HepG2 (cell line): Measurements from ENCODE around the gene PPME1. TPM values are rescaled to one million over a fixed set of nuclear protein-coding genes. Genes with fewer than 3 reads are reported as not detected.

Experiments used
- ATAC-seq: fragments of 200-7000 bp; cut with Tn5 transposase; 3 replicates; pipeline ENCODE4 v1.9.1; 2020; ENCODE audit warnings: mild to moderate bottlenecking, moderate library complexity
- BruUV-seq: library from RNA; stranded (reverse); fragments of 400-500 nt; replicated peaks from 2 replicates; lab custom pipeline; 2021; lab: Mats Ljungman, UMichigan
- CTCF ChIA-PET: fragments of 300-600 bp; formaldehyde crosslinking; extraction: SDS; loops from one replicate; lab custom pipeline; 2021; ENCODE audit warnings: low total read pairs, inconsistent platforms, low intra/inter-chr PET ratio; lab: Yijun Ruan, JAX
- POLR2A ChIA-PET: fragments of 350-600 bp; sonication (Branson Sonifier 250); formaldehyde crosslinking; loops from one replicate; lab custom pipeline; 2020; ENCODE audit warnings: antibody characterized with exemption, inconsistent platforms; lab: Yijun Ruan, JAX
- DNase-seq: peaks from one replicate; pipeline ENCODE4 v3.0.0-alpha.2; 2015; ENCODE audit warnings: low spot score
- FAIRE-seq: peaks from 3 replicates; lab custom pipeline; 2011; peaks lifted over from hg19 to GRCh38; lab: Jason Lieb, UNC
- H2AFZ ChIP-seq: one replicate; pipeline ENCODE4 v1.6.1; 2011; ENCODE audit warnings: low read length, inconsistent platforms
- H3K27ac ChIP-seq: fragments of 300-600 bp; 3 replicates; pipeline ENCODE4 v1.8.0; 2011; ENCODE audit warnings: mixed run types, mild to moderate bottlenecking, mixed read lengths, low read length, inconsistent platforms; ENCODE audit not compliant: insufficient read depth; ENCODE audit errors: extremely low read length
- H3K27me3 ChIP-seq, 2 experiments: fragments of 200-600 bp in 1 of 2; 2 replicates in 1 of 2; 3 replicates in 1 of 2; pipeline versions ENCODE4 v1.6.0 to v1.8.0; 2011; ENCODE audit warnings: low read length in 2 of 2, mild to moderate bottlenecking in 2 of 2, moderate library complexity in 2 of 2, inconsistent platforms in 1 of 2; ENCODE audit not compliant: insufficient read depth in 2 of 2, control insufficient read depth in 1 of 2
- H3K36me3 ChIP-seq, 2 experiments: fragments of 200-600 bp in 1 of 2; replicated peaks in 1 of 2; 2 replicates in 1 of 2; 3 replicates in 1 of 2; pipeline versions ENCODE4 v1.5.1 to v1.8.0; 2011; ENCODE audit warnings: low read length in 2 of 2, inconsistent platforms in 1 of 2; ENCODE audit not compliant: insufficient read depth in 2 of 2, control insufficient read depth in 1 of 2
- H3K4me1 ChIP-seq: 2 replicates; pipeline ENCODE4 v1.5.1; 2012; ENCODE audit warnings: low read length, inconsistent platforms; ENCODE audit not compliant: insufficient read depth
- H3K4me2 ChIP-seq: 2 replicates; pipeline ENCODE4 v1.6.0; 2011; ENCODE audit warnings: low read depth, low read length, inconsistent platforms
- H3K4me3 ChIP-seq, 3 experiments: fragments of 200-600 bp in 1 of 3; sonication (generic), shearing (Covaris generic) in 1 of 3; replicated peaks in 1 of 3; 2 replicates each; pipeline ENCODE4 v1.5.1; 2011 to 2016; ENCODE audit warnings: low read length in 3 of 3, inconsistent platforms in 2 of 3, low read depth in 2 of 3, mild to moderate bottlenecking in 2 of 3, control low read depth in 1 of 3, mixed read lengths in 1 of 3; ENCODE audit not compliant: insufficient read depth in 1 of 3
- H3K79me2 ChIP-seq: one replicate; pipeline ENCODE4 v1.6.1; 2011; ENCODE audit warnings: low read length, inconsistent platforms; ENCODE audit not compliant: insufficient read depth
- H3K9ac ChIP-seq: 2 replicates; pipeline ENCODE4 v1.6.0; 2011; ENCODE audit warnings: mild to moderate bottlenecking, low read depth, low read length, inconsistent platforms; ENCODE audit not compliant: insufficient read depth
- H3K9me3 ChIP-seq: 2 replicates; pipeline ENCODE4 v1.5.1; 2012; ENCODE audit warnings: mild to moderate bottlenecking, low read length
- H4K20me1 ChIP-seq: 2 replicates; pipeline ENCODE4 v1.6.0; 2011; ENCODE audit warnings: inconsistent platforms, mild to moderate bottlenecking, low read length, moderate library complexity; ENCODE audit not compliant: insufficient read depth
- CHD2 ChIP-seq: IDR thresholded peaks from 2 replicates; pipeline ENCODE4 v1.6.1; 2011; ENCODE audit warnings: low read depth, low read length, improper control_type of control experiment
- CHD4 ChIP-seq: fragments of 200-600 bp; sonication (generic); IDR thresholded peaks from 2 replicates; pipeline ENCODE4 v1.7.0; 2017; ENCODE audit warnings: mild to moderate bottlenecking, low read length, borderline replicate concordance
- HHEX ChIP-seq: IDR thresholded peaks from 2 replicates; pipeline ENCODE4 v1.6.1; 2016; ENCODE audit warnings: control low read depth
- MATR3 ChIP-seq: sonication (generic); formaldehyde crosslinking; IDR thresholded peaks from 2 replicates; pipeline ENCODE4 v1.4.0; 2020; ENCODE audit warnings: missing genetic modification reagents
- NR1H2 ChIP-seq: sonication (generic); formaldehyde crosslinking; IDR thresholded peaks from 2 replicates; pipeline ENCODE4 v1.8.1; 2022; ENCODE audit warnings: low read depth, missing genetic modification reagents, borderline replicate concordance
- PRPF4 ChIP-seq: fragments of 200-400 bp; formaldehyde crosslinking; IDR thresholded peaks from 2 replicates; pipeline ENCODE4 v1.6.1; 2016; ENCODE audit warnings: low read length, low read depth; ENCODE audit not compliant: poor library complexity, severe bottlenecking
- SMAD9 ChIP-seq: sonication (generic); formaldehyde crosslinking; IDR thresholded peaks from 2 replicates; pipeline ENCODE4 v1.5.1; 2020; ENCODE audit warnings: mild to moderate bottlenecking, missing genetic modification reagents
- ZHX1 ChIP-seq: sonication (generic); formaldehyde crosslinking; IDR thresholded peaks from 2 replicates; pipeline ENCODE4 v1.8.1; 2022; ENCODE audit warnings: low read depth, mild to moderate bottlenecking, missing genetic modification reagents
- ZNF350 ChIP-seq: sonication (generic); formaldehyde crosslinking; IDR thresholded peaks from 2 replicates; pipeline ENCODE4 v1.4.0; 2020; ENCODE audit warnings: mild to moderate bottlenecking, low read depth, missing genetic modification reagents, borderline replicate concordance
- ZNF704 ChIP-seq: sonication (generic); formaldehyde crosslinking; IDR thresholded peaks from 2 replicates; pipeline ENCODE4 v1.8.1; 2023; ENCODE audit warnings: mild to moderate bottlenecking, inconsistent platforms, moderate library complexity, missing genetic modification reagents, borderline replicate concordance
- ZNF788 ChIP-seq: sonication (generic); formaldehyde crosslinking; IDR thresholded peaks from 2 replicates; pipeline ENCODE4 v1.5.0; 2020; ENCODE audit warnings: mild to moderate bottlenecking, missing genetic modification reagents, borderline replicate concordance
- WGBS: methylation state at CpG from one replicate; pipeline ENCODE4 v1.1.6; 2017; ENCODE audit warnings: low lambda C conversion rate; 5-methylcytosine and 5-hydroxymethylcytosine counted together
- in situ Hi-C: cut with HindIII; loops from 2 replicates; pipeline ENCODE4 v1.10.0; 2017; ENCODE audit warnings: low pct_unique_long_range_greater_than_20kb; ENCODE audit not compliant: extremely low pct_ligation_motif_present
- intact Hi-C: fragments of 100-400 bp; cut with micrococcal nuclease; formaldehyde crosslinking; loops from one replicate; pipeline ENCODE4 v1.10.0; 2022; ENCODE audit not compliant: unreplicated experiment
- polyA plus RNA-seq, 8 experiments: library from polyadenylated mRNA; depleted of rRNA in 3 of 8; stranded (reverse) in 7 of 8; unstranded in 1 of 8; fragments of >200 nt; fragmentation: Illumina TruSeq in 4 of 8; extraction: Trizol in 4 of 8; gene quantifications; 2 replicates each; pipeline versions ENCODE4 v1.2.1 to v1.2.3, GENCODE V29; 2011 to 2016; ENCODE audit warnings: low read depth in 4 of 8, missing spikeins in 1 of 8, mixed read lengths in 1 of 8; ENCODE audit not compliant: insufficient read depth in 1 of 8
- total RNA-seq, 5 experiments: library from RNA; depleted of rRNA; stranded (reverse); fragments of >200 nt; fragmentation: Illumina TruSeq; extraction: Trizol; gene quantifications; 2 replicates each; pipeline ENCODE4 v1.2.3, GENCODE V29; 2016; ENCODE audit warnings: low read depth in 1 of 5
- TF ChIP-seq, protein P1 (sequence below): sonication (generic); formaldehyde crosslinking; IDR thresholded peaks from 2 replicates; pipeline ENCODE4 v1.4.0; 2020; ENCODE audit warnings: missing genetic modification reagents, borderline replicate concordance
- TF ChIP-seq, protein P2 (sequence below): sonication (generic); formaldehyde crosslinking; conservative IDR thresholded peaks from 2 replicates; pipeline ENCODE4 v1.5.0; 2020; ENCODE audit warnings: missing genetic modification reagents
- TF ChIP-seq, protein P3 (sequence below): IDR thresholded peaks from 2 replicates; pipeline ENCODE4 v1.6.1; 2016; ENCODE audit warnings: missing genetic modification reagents, missing compliant biosample characterization

The PPME1 gene
- total and polyA plus RNA-seq, 2 of the 13 experiments (the other 11 are each of a cell fraction or from before 2014, with no cell fraction given): 31.3 to 56.0 TPM

DNA sequence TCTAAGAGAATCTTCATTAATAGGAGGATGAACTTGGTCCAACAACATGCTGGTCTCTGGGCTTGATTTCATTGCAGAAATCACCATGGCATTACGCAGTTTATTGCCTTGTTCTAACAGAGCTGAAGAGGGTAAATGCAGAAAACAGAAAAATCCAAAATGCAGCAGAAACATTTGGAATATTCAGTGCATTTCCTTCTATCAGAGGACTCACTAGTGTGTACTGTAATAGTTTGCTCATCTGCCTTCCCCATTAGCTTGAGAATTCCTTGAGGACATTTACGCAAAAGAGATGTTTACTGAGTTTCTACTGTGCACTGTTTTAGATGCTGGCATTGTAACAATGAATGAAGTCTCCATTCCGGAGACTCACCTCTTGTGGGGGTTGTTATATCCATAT is 37.7 kb upstream of the PPME1 start (continued):
- TF ChIP-seq, protein P1, sequence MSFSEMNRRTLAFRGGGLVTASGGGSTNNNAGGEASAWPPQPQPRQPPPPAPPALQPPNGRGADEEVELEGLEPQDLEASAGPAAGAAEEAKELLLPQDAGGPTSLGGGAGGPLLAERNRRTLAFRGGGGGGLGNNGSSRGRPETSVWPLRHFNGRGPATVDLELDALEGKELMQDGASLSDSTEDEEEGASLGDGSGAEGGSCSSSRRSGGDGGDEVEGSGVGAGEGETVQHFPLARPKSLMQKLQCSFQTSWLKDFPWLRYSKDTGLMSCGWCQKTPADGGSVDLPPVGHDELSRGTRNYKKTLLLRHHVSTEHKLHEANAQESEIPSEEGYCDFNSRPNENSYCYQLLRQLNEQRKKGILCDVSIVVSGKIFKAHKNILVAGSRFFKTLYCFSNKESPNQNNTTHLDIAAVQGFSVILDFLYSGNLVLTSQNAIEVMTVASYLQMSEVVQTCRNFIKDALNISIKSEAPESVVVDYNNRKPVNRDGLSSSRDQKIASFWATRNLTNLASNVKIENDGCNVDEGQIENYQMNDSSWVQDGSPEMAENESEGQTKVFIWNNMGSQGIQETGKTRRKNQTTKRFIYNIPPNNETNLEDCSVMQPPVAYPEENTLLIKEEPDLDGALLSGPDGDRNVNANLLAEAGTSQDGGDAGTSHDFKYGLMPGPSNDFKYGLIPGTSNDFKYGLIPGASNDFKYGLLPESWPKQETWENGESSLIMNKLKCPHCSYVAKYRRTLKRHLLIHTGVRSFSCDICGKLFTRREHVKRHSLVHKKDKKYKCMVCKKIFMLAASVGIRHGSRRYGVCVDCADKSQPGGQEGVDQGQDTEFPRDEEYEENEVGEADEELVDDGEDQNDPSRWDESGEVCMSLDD (CRISPR knock-in tag): no peak

GRCh38 chr11:74134661-74135060 is 36.4 kb upstream of the PPME1 start:
- no peak overlapping the region for H3K4me3 ChIP-seq
- FAIRE-seq: no peak
- ChIA-PET CTCF (no interaction called here), POLR2A (no interaction called here)
- H3K4me1 ChIP-seq: peaks cover 20% of the 10 kb centered on the region
- H3K27me3 ChIP-seq: no peaks in the 10 kb centered on the region
- no peak for DNase-seq
- H3K27ac ChIP-seq: no peak overlapping the region
- in situ Hi-C loops (no loop called here), intact Hi-C loops (no loop called here)
- peaks cover 0 to 9% of the 10 kb centered on the region in 2 experiments; a peak in 2 of 5 replicates for H3K36me3 ChIP-seq
- H3K9me3 ChIP-seq: no peaks in the 10 kb centered on the region
- BruUV-seq: no TSS peak
- no peak overlapping the region for H2AFZ ChIP-seq
- H4K20me1 ChIP-seq: no peaks in the 10 kb centered on the region
- no peak overlapping the region for H3K4me2 ChIP-seq
- no peaks in the 10 kb centered on the region for H3K79me2 ChIP-seq
- ATAC-seq: no peak
- WGBS: 100% methylated on average over 3 of the region's 3 CpGs
- H3K9ac ChIP-seq: no peak overlapping the region
- TF ChIP-seq, protein P2, sequence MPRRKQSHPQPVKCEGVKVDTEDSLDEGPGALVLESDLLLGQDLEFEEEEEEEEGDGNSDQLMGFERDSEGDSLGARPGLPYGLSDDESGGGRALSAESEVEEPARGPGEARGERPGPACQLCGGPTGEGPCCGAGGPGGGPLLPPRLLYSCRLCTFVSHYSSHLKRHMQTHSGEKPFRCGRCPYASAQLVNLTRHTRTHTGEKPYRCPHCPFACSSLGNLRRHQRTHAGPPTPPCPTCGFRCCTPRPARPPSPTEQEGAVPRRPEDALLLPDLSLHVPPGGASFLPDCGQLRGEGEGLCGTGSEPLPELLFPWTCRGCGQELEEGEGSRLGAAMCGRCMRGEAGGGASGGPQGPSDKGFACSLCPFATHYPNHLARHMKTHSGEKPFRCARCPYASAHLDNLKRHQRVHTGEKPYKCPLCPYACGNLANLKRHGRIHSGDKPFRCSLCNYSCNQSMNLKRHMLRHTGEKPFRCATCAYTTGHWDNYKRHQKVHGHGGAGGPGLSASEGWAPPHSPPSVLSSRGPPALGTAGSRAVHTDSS (CRISPR knock-in tag): no peak
- no peak for TF ChIP-seq SMAD9
- no peak for TF ChIP-seq PRPF4
- TF ChIP-seq ZNF350: no peak
- TF ChIP-seq CHD4: no peak
- no peak for TF ChIP-seq MATR3 (CRISPR knock-in tag)
- TF ChIP-seq ZHX1 (CRISPR knock-in tag): no peak
- no peak for TF ChIP-seq HHEX (CRISPR knock-in tag)
- no peak for TF ChIP-seq NR1H2 (CRISPR knock-in tag)
- TF ChIP-seq, protein P3, sequence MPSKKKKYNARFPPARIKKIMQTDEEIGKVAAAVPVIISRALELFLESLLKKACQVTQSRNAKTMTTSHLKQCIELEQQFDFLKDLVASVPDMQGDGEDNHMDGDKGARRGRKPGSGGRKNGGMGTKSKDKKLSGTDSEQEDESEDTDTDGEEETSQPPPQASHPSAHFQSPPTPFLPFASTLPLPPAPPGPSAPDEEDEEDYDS (CRISPR knock-in tag): no peak
- TF ChIP-seq CHD2: no peak
- TF ChIP-seq ZNF788 (CRISPR knock-in tag): no peak
- TF ChIP-seq ZNF704 (CRISPR knock-in tag): no peak
